D721Med (cell line): ENCODE results near the gene KLHL25.

ENCODE experiments used
- DNase-seq: peaks from one replicate; pipeline ENCODE4 v3.0.0; 2011; ENCODE audit warnings: low spot score; ENCODE audit not compliant: insufficient read length
- FAIRE-seq: peaks from 2 replicates; lab custom pipeline; 2011; peaks lifted over from hg19 to GRCh38; lab: Jason Lieb, UNC
- CTCF ChIP-seq: IDR thresholded peaks from 2 replicates; pipeline ENCODE4 v1.5.1; 2012; ENCODE audit warnings: mild to moderate bottlenecking, control low read depth; ENCODE audit not compliant: insufficient read depth; ENCODE audit errors: missing control alignments

Gene KLHL25

GRCh38 chr15:85825719-85826118 is 31.0 kb upstream of the KLHL25 start:
- no peak for FAIRE-seq
- no peak for DNase-seq
- TF ChIP-seq CTCF, result no peak

- no peak for TF ChIP-seq CTCF
- DNase-seq, result no peak
- FAIRE-seq, result no peak
These were observed 30.4 kb upstream of the KLHL25 start for GRCh38 chr15:85825118-85825517.

- DNase-seq (no peak), FAIRE-seq (no peak)
- no peak for TF ChIP-seq CTCF
These were observed 26.8 kb upstream of the KLHL25 start for GRCh38 chr15:85821545-85821944.

- no peak for TF ChIP-seq CTCF
- no peak for FAIRE-seq
- DNase-seq, result no peak
These were observed 25.2 kb upstream of the KLHL25 start for GRCh38 chr15:85819938-85820337.

- TF ChIP-seq CTCF, result no peak
- no peak for FAIRE-seq
- no peak for DNase-seq
These were observed 18.5 kb upstream of the KLHL25 start for GRCh38 chr15:85813234-85813633.

GRCh38 chr15:85810075-85810474 is 15.3 kb upstream of the KLHL25 start:
- no peak for TF ChIP-seq CTCF
- FAIRE-seq (no peak), DNase-seq (no peak)

GRCh38 chr15:85805420-85805819 is 10.7 kb upstream of the KLHL25 start:
- no peak for TF ChIP-seq CTCF
- DNase-seq, result no peak
- no peak for FAIRE-seq
